ENCODE measurements around the gene PPP1R2C.

PPP1R2C gene

GRCh38 chrX:42770566-42770965 is 7.4 kb downstream of the PPP1R2C start:
- H3K4me1 Mint-ChIP-seq: no peaks in the 10 kb centered on the region
- peaks cover 16% of the 10 kb centered on the region for H3K9me3 Mint-ChIP-seq
- H3K36me3 Mint-ChIP-seq (ENCODE audit: low read depth): no peaks in the 10 kb centered on the region
- no peak for TF ChIP-seq CTCF (IDR thresholded peaks at IDR 0.05)
- H3K27me3 Mint-ChIP-seq (ENCODE audit: low read depth, poor library complexity): no peaks in the 10 kb centered on the region
- no peak overlapping the region for H3K27ac Mint-ChIP-seq
- no peak overlapping the region for H3K4me3 Mint-ChIP-seq
- DNase-seq: no peak

GRCh38 chrX:42759881-42760280 is 18.1 kb downstream of the PPP1R2C start:
- no peak for TF ChIP-seq CTCF (IDR thresholded peaks at IDR 0.05)
- Mint-ChIP-seq H3K4me3 (no peak overlapping the region), H3K36me3 (ENCODE audit: low read depth) (peaks cover 32% of the 10 kb centered on the region), H3K4me1 (peaks cover 22% of the 10 kb centered on the region), H3K27me3 (ENCODE audit: low read depth, poor library complexity) (peaks cover 3% of the 10 kb centered on the region), H3K9me3 (peaks cover 53% of the 10 kb centered on the region), H3K27ac (no peak overlapping the region)
- no peak for DNase-seq

- Mint-ChIP-seq H3K4me3 (no peak overlapping the region), H3K36me3 (ENCODE audit: low read depth) (peaks cover 13% of the 10 kb centered on the region), H3K4me1 (peaks cover 56% of the 10 kb centered on the region), H3K27ac (peak overlapping the region; percentile 91), H3K27me3 (ENCODE audit: low read depth, poor library complexity) (peaks cover 2% of the 10 kb centered on the region), H3K9me3 (peaks cover 33% of the 10 kb centered on the region)
- no peak for DNase-seq
- TF ChIP-seq CTCF (IDR thresholded peaks at IDR 0.05): no peak
Measured at GRCh38 chrX:42755815-42756214, 22.1 kb downstream of the PPP1R2C start.

- peaks cover 56% of the 10 kb centered on the region for H3K4me1 Mint-ChIP-seq
- peaks cover 40% of the 10 kb centered on the region for H3K9me3 Mint-ChIP-seq
- TF ChIP-seq CTCF (IDR thresholded peaks at IDR 0.05): no peak
- H3K36me3 Mint-ChIP-seq (ENCODE audit: low read depth): peaks cover 20% of the 10 kb centered on the region
- H3K27me3 Mint-ChIP-seq (ENCODE audit: low read depth, poor library complexity): peaks cover 3% of the 10 kb centered on the region
- DNase-seq: peak; percentile 16
- no peak overlapping the region for H3K4me3 Mint-ChIP-seq
- H3K27ac Mint-ChIP-seq: peak overlapping the region; percentile 91
Measured at GRCh38 chrX:42754603-42755002, 23.4 kb downstream of the PPP1R2C start.

- Mint-ChIP-seq H3K27me3 (ENCODE audit: low read depth, poor library complexity) (peaks cover 3% of the 10 kb centered on the region), H3K9me3 (peaks cover 40% of the 10 kb centered on the region), H3K36me3 (ENCODE audit: low read depth) (peaks cover 20% of the 10 kb centered on the region), H3K27ac (peak overlapping the region; percentile 91), H3K4me3 (no peak overlapping the region), H3K4me1 (peaks cover 56% of the 10 kb centered on the region)
- TF ChIP-seq CTCF (IDR thresholded peaks at IDR 0.05): no peak
- DNase-seq: no peak
Measured at GRCh38 chrX:42754115-42754514, 23.8 kb downstream of the PPP1R2C start.

GRCh38 chrX:42752730-42753129 is 25.2 kb downstream of the PPP1R2C start:
- H3K36me3 Mint-ChIP-seq (ENCODE audit: low read depth): peaks cover 20% of the 10 kb centered on the region
- H3K9me3 Mint-ChIP-seq: peaks cover 32% of the 10 kb centered on the region
- H3K27ac Mint-ChIP-seq: peak overlapping the region; percentile 91
- no peak overlapping the region for H3K4me3 Mint-ChIP-seq
- peaks cover 65% of the 10 kb centered on the region for H3K4me1 Mint-ChIP-seq
- TF ChIP-seq CTCF (IDR thresholded peaks at IDR 0.05): no peak
- DNase-seq: no peak
- H3K27me3 Mint-ChIP-seq (ENCODE audit: low read depth, poor library complexity): peaks cover 3% of the 10 kb centered on the region

Data from nephron progenitor cell (in vitro differentiated cells).